GM18951 (cell line): ENCODE measurements around the gene SPOCD1.

Experiments
- POLR2A ChIP-seq: IDR thresholded peaks from 4 replicates; pipeline ENCODE4 v1.6.1; 2011; ENCODE audit warnings: mild to moderate bottlenecking; ENCODE audit not compliant: insufficient read length, insufficient read depth; ENCODE audit errors: extremely low read depth
- in situ Hi-C: fragments of 300-500 bp; cut with MboI; formaldehyde crosslinking; loops from one replicate; pipeline ENCODE4 v1.12.0; 2022; ENCODE audit warnings: low sequenced_read_pairs, mixed read lengths, inconsistent platforms; ENCODE audit not compliant: unreplicated experiment

Gene SPOCD1

GRCh38 chr1:31776516-31776915, 39.3 kb downstream of the SPOCD1 start:
- TF ChIP-seq POLR2A = no peak
- in situ Hi-C loops = no loop called here

- TF ChIP-seq POLR2A = no peak
- in situ Hi-C loops = no loop called here
Observed at GRCh38 chr1:31776032-31776431, 39.8 kb downstream of the SPOCD1 start.

GRCh38 chr1:31775210-31775999, 40.4 kb downstream of the SPOCD1 start:
- no peak for TF ChIP-seq POLR2A
- in situ Hi-C loops = no loop called here

GRCh38 chr1:31774495-31774894, 41.3 kb downstream of the SPOCD1 start:
- in situ Hi-C loops = no loop called here
- TF ChIP-seq POLR2A = no peak

GRCh38 chr1:31773861-31774260, 42.0 kb downstream of the SPOCD1 start:
- no peak for TF ChIP-seq POLR2A
- in situ Hi-C loops = no loop called here

GRCh38 chr1:31772669-31773248, 43.1 kb downstream of the SPOCD1 start:
- in situ Hi-C loops = no loop called here
- no peak for TF ChIP-seq POLR2A

GRCh38 chr1:31771891-31772668, 43.7 kb downstream of the SPOCD1 start:
- in situ Hi-C loops = no loop called here

GRCh38 chr1:31769720-31770390, 46.0 kb downstream of the SPOCD1 start:
- in situ Hi-C loops = no loop called here

More at GRCh38 chr1:31771891-31772668, 43.7 kb downstream of the SPOCD1 start:
- no peak for TF ChIP-seq POLR2A

GRCh38 chr1:31768939-31769704, 46.7 kb downstream of the SPOCD1 start:
- in situ Hi-C loops = no loop called here

More at GRCh38 chr1:31769720-31770390, 46.0 kb downstream of the SPOCD1 start:
- no peak for TF ChIP-seq POLR2A

GRCh38 chr1:31768407-31768907, 47.4 kb downstream of the SPOCD1 start:
- in situ Hi-C loops = no loop called here
- no peak for TF ChIP-seq POLR2A

More at GRCh38 chr1:31768939-31769704, 46.7 kb downstream of the SPOCD1 start:
- no peak for TF ChIP-seq POLR2A

GRCh38 chr1:31767225-31767624, 48.6 kb downstream of the SPOCD1 start:
- no peak for TF ChIP-seq POLR2A
- in situ Hi-C loops = no loop called here

GRCh38 chr1:31765516-31765915, 50.3 kb downstream of the SPOCD1 start:
- TF ChIP-seq POLR2A = no peak
- in situ Hi-C loops = no loop called here
